Measurements from ENCODE around the gene DNER.

DNA sequence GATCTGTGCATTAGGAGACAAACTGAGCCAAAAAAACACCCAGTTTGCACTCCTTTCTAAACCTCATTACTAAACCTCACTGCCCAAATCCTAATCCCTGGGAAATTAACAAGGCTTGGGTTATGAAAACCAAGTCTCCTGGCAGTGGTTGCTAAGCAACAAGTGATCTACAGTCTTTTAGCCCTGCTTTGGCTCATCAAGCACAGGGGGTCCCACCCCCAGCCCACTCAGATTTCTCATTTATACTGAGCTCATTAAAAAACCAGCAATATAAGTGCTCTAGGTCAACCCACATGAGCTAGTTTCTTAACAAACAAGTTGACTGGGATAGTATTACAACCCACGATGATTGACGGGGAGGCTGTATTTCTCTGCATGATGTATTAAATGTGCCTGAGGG lies 18.4 kb downstream of the DNER start:
- TF ChIP-seq, protein P1, sequence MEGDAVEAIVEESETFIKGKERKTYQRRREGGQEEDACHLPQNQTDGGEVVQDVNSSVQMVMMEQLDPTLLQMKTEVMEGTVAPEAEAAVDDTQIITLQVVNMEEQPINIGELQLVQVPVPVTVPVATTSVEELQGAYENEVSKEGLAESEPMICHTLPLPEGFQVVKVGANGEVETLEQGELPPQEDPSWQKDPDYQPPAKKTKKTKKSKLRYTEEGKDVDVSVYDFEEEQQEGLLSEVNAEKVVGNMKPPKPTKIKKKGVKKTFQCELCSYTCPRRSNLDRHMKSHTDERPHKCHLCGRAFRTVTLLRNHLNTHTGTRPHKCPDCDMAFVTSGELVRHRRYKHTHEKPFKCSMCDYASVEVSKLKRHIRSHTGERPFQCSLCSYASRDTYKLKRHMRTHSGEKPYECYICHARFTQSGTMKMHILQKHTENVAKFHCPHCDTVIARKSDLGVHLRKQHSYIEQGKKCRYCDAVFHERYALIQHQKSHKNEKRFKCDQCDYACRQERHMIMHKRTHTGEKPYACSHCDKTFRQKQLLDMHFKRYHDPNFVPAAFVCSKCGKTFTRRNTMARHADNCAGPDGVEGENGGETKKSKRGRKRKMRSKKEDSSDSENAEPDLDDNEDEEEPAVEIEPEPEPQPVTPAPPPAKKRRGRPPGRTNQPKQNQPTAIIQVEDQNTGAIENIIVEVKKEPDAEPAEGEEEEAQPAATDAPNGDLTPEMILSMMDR (IDR thresholded peaks at IDR 0.05; ENCODE audit: low read depth, low read length, missing input control) = no peak
- TF ChIP-seq NR2F2 (IDR thresholded peaks at IDR 0.05) (no peak), FOXA1 (IDR thresholded peaks at IDR 0.05) (no peak), SP1 (IDR thresholded peaks at IDR 0.05) (no peak)
